K562 (cell line): ENCODE data around the gene SRC. TPM values are rescaled to one million over a fixed set of nuclear protein-coding genes. Genes with fewer than 3 reads are reported as not detected.

Experiments
- ATAC-seq: fragments of 200-7000 bp; cut with Tn5 transposase; 3 replicates; pipeline ENCODE4 v1.9.1; 2020; ENCODE audit warnings: moderate library complexity
- BruUV-seq: library from RNA; stranded (reverse); fragments of 400-500 nt; replicated peaks from 2 replicates; lab custom pipeline; 2021; lab: Mats Ljungman, UMichigan
- CTCF ChIA-PET: fragments of 300-600 bp; formaldehyde crosslinking; extraction: SDS; loops from one replicate; lab custom pipeline; 2021; ENCODE audit warnings: low intra/inter-chr PET ratio; lab: Yijun Ruan, JAX
- POLR2A ChIA-PET: fragments of 300-600, 350-650 bp; sonication (Branson Sonifier 250); formaldehyde crosslinking; extraction: SDS; loops from one replicate; lab custom pipeline; 2021; ENCODE audit warnings: antibody characterized with exemption, inconsistent platforms; lab: Yijun Ruan, JAX
- DNase-seq, 4 experiments: peaks; one replicate each; pipeline versions ENCODE4 v3.0.0 to v3.0.0-alpha.2; 2011 to 2018; ENCODE audit warnings: low spot score in 3 of 4, mixed read lengths in 3 of 4; ENCODE audit errors: extremely low read depth in 1 of 4
- FAIRE-seq: peaks from 2 replicates; lab custom pipeline; 2011; peaks lifted over from hg19 to GRCh38; lab: Jason Lieb, UNC
- H2AFZ ChIP-seq: 2 replicates; pipeline ENCODE4 v1.6.0; 2011; ENCODE audit warnings: low read depth, low read length, control low read depth, inconsistent platforms
- H3K27ac ChIP-seq: fragments of 200-600 bp; 3 replicates; pipeline ENCODE4 v1.8.0; 2011; ENCODE audit warnings: low read depth, mild to moderate bottlenecking, control low read depth, inconsistent platforms, low read length, moderate library complexity, mixed read lengths; ENCODE audit errors: extremely low read depth
- H3K27me3 ChIP-seq, 2 experiments: fragments of 300-600 bp in 1 of 2; 2 replicates in 1 of 2; 3 replicates in 1 of 2; pipeline versions ENCODE4 v1.6.0 to v1.8.0; 2011; ENCODE audit warnings: inconsistent platforms in 2 of 2, low read length in 2 of 2, mild to moderate bottlenecking in 1 of 2, mixed read lengths in 1 of 2, moderate library complexity in 1 of 2; ENCODE audit not compliant: control insufficient read depth in 2 of 2, insufficient read depth in 2 of 2
- H3K36me3 ChIP-seq: fragments of 300-600 bp; 3 replicates; pipeline ENCODE4 v1.8.0; 2011; ENCODE audit warnings: mild to moderate bottlenecking, low read length, inconsistent platforms; ENCODE audit not compliant: control insufficient read depth, insufficient read depth
- H3K4me1 ChIP-seq, 2 experiments: fragments of 200-600 bp in 1 of 2; replicated peaks in 1 of 2; 2 replicates in 1 of 2; 3 replicates in 1 of 2; pipeline versions ENCODE4 v1.5.1 to v1.8.0; 2011; ENCODE audit warnings: inconsistent platforms in 2 of 2, low read length in 2 of 2, mild to moderate bottlenecking in 1 of 2, mixed read lengths in 1 of 2, moderate library complexity in 1 of 2; ENCODE audit not compliant: control insufficient read depth in 2 of 2, insufficient read depth in 2 of 2
- H3K4me2 ChIP-seq: 2 replicates; pipeline ENCODE4 v1.6.1; 2011; ENCODE audit warnings: low read length, control low read depth, inconsistent platforms, mixed read lengths; ENCODE audit not compliant: insufficient read depth
- H3K4me3 ChIP-seq: fragments of 200-600 bp; sonication (generic), shearing (Covaris generic); 2 replicates; pipeline ENCODE4 v1.5.1; 2016; ENCODE audit warnings: control low read depth, inconsistent platforms
- H3K79me2 ChIP-seq: fragments of 200-600 bp; 3 replicates; pipeline ENCODE4 v1.8.0; 2011; ENCODE audit warnings: low read length, inconsistent platforms; ENCODE audit not compliant: control insufficient read depth, insufficient read depth
- H3K9ac ChIP-seq, 2 experiments: 2 replicates each; pipeline versions ENCODE4 v1.6.0 to v1.6.1; 2011; ENCODE audit warnings: low read depth in 2 of 2, low read length in 2 of 2, control low read depth in 1 of 2, inconsistent platforms in 1 of 2, mild to moderate bottlenecking in 1 of 2, mixed read lengths in 1 of 2; ENCODE audit not compliant: insufficient read depth in 1 of 2
- H3K9me1 ChIP-seq: one replicate; pipeline ENCODE4 v1.6.0; 2011; ENCODE audit warnings: inconsistent platforms, mild to moderate bottlenecking, low read length, moderate library complexity; ENCODE audit not compliant: control insufficient read depth, insufficient read depth
- H3K9me3 ChIP-seq: replicated peaks from 2 replicates; pipeline ENCODE4 v1.5.1; 2011; ENCODE audit warnings: low read depth, low read length, inconsistent platforms; ENCODE audit not compliant: control insufficient read depth, insufficient read depth
- H4K20me1 ChIP-seq: replicated peaks from 2 replicates; pipeline ENCODE4 v1.6.1; 2011; ENCODE audit warnings: low read length, inconsistent platforms, mixed read lengths; ENCODE audit not compliant: control insufficient read depth, insufficient read depth
- CEBPG ChIP-seq, 3 experiments: fragments of 200-800 bp in 1 of 3; sonication (Bioruptor generic) in 1 of 3; sonication (generic) in 1 of 3; formaldehyde crosslinking in 1 of 3; IDR thresholded peaks in 2 of 3; conservative IDR thresholded peaks in 1 of 3; 2 replicates each; pipeline versions ENCODE4 v1.6.1 to v1.8.0; 2016 to 2022; ENCODE audit warnings: missing compliant biosample characterization in 2 of 3, missing genetic modification characterization in 2 of 3, mild to moderate bottlenecking in 1 of 3, missing genetic modification reagents in 1 of 3
- HSF4 ChIP-seq: fragments of 250-450 bp; sonication (Bioruptor Pico); IDR thresholded peaks from 2 replicates; pipeline ENCODE4 v2.1.2; 2022; ENCODE audit warnings: mild to moderate bottlenecking, moderate library complexity, borderline replicate concordance
- NR2F6 ChIP-seq: fragments of 450-650 bp; formaldehyde crosslinking; IDR thresholded peaks from 2 replicates; pipeline ENCODE4 v1.4.0; 2020; ENCODE audit warnings: mild to moderate bottlenecking
- PHF8 ChIP-seq: fragments of 200-600 bp; sonication (generic); IDR thresholded peaks from 2 replicates; pipeline ENCODE4 v1.6.1; 2012; ENCODE audit warnings: mixed run types, mild to moderate bottlenecking, inconsistent platforms, low read length, moderate library complexity, borderline replicate concordance
- POLR3G ChIP-seq: IDR thresholded peaks from 2 replicates; pipeline ENCODE4 v1.6.1; 2011; ENCODE audit not compliant: insufficient read length, insufficient replicate concordance; ENCODE audit errors: extremely low read depth
- SIX5 ChIP-seq, 2 experiments: IDR thresholded peaks; 2 replicates each; pipeline ENCODE4 v1.6.1; 2011; ENCODE audit warnings: low read length in 2 of 2, borderline replicate concordance in 1 of 2, low read depth in 1 of 2, mild to moderate bottlenecking in 1 of 2, moderate library complexity in 1 of 2; ENCODE audit not compliant: insufficient read depth in 1 of 2
- ZNF239 ChIP-seq: fragments of 250-450 bp; sonication (Bioruptor Pico); IDR thresholded peaks from 2 replicates; pipeline ENCODE4 v1.4.0; 2020; ENCODE audit warnings: mild to moderate bottlenecking
- WGBS: fragments of 100-300 bp; shearing (Covaris generic); methylation state at CpG from one replicate; pipeline ENCODE4 v1.1.6; 2016; ENCODE audit warnings: low coverage, mixed read lengths; ENCODE audit not compliant: insufficient coverage; ENCODE audit errors: missing lambda C conversion rate; 5-methylcytosine and 5-hydroxymethylcytosine counted together
- in situ Hi-C: fragments of 300-500 bp; cut with MboI; formaldehyde crosslinking; loops from 4 replicates; pipeline ENCODE4 v1.15.0; 2018; ENCODE audit warnings: inconsistent platforms, mixed read lengths
- intact Hi-C: fragments of 100-400 bp; cut with micrococcal nuclease; formaldehyde crosslinking; loops from 2 replicates; pipeline ENCODE4 v1.14.2; 2022
- polyA plus RNA-seq, 8 experiments: library from polyadenylated mRNA; depleted of rRNA in 4 of 8; stranded (reverse) in 5 of 8; unstranded in 3 of 8; fragments of >200 nt; fragmentation: Nextera tagmentation in 2 of 8; fragmentation: Illumina TruSeq in 1 of 8; extraction: Ambion mirVana in 2 of 8; extraction: Trizol in 1 of 8; gene quantifications; 2 replicates each; pipeline versions ENCODE4 v1.2.1 to v1.2.3, GENCODE V29; 2011 to 2014; ENCODE audit warnings: inconsistent platforms in 1 of 8, missing spikeins in 1 of 8
- total RNA-seq, 7 experiments: library from RNA; depleted of rRNA in 6 of 7; stranded (reverse); fragments of >200 nt in 6 of 7; fragmentation: Illumina TruSeq in 2 of 7; extraction: Trizol in 2 of 7; gene quantifications; 2 replicates each; pipeline versions ENCODE4 v1.2.1 to v1.2.3, GENCODE V29; 2011 to 2021; ENCODE audit warnings: low replicate concordance in 1 of 7
- TF ChIP-seq, protein P1 (sequence below): fragments of 200-800 bp; sonication (Bioruptor generic); IDR thresholded peaks from 2 replicates; pipeline ENCODE4 v1.6.1; 2017; ENCODE audit warnings: missing genetic modification characterization, missing compliant biosample characterization
- TF ChIP-seq, protein P2 (sequence below): fragments of 250-450 bp; sonication (Bioruptor Pico); IDR thresholded peaks from 2 replicates; pipeline ENCODE4 v1.5.0; 2021

Gene SRC
- total and polyA plus RNA-seq, 9 of the 15 experiments (the other 6 are each of a cell fraction or from before 2014, with no cell fraction given) = 0.06 to 8.5 (median 3.1) TPM

DNA sequence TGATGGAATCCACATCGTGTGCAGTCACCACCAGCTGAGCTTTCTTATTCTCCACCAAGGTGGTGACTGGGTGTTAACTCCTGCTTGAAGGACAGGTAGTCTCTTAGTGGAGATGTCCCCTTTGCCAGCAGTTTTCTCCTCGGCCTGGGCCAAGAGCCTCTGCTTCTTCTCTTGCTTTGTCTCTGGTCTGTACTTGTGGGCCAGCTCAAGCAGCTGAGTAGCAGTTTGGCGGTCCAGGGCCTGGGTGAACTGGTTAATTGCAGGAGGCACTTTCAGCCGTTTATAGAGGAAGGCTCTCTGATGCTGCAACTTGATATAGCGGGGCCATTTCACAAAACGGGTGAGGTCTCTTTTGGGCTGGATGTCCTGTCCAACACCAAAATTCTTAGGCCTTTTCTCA is 99.1 kb downstream of the SRC start:
- CTCF ChIA-PET = no interaction called here
- H3K9me1 ChIP-seq = no peaks in the 10 kb centered on the region
- no peaks in the 10 kb centered on the region for H3K79me2 ChIP-seq
- no peaks in the 10 kb centered on the region; the same call in 1 of the 2 replicates for H4K20me1 ChIP-seq
- no peaks in the 10 kb centered on the region for H3K4me1 ChIP-seq
- no peak overlapping the region for H2AFZ ChIP-seq
- H3K36me3 ChIP-seq = no peaks in the 10 kb centered on the region
- no peaks in the 10 kb centered on the region for H3K9me3 ChIP-seq
- BruUV-seq = no TSS peak
- H3K4me2 ChIP-seq = no peak overlapping the region
- POLR2A ChIA-PET = no interaction called here
- FAIRE-seq (no peak), DNase-seq (no peak), ATAC-seq (no peak)
- no peak overlapping the region for H3K27ac ChIP-seq
- no peak overlapping the region for H3K4me3 ChIP-seq
- intact Hi-C loops = no loop called here
- in situ Hi-C loops = no loop called here
- no peak overlapping the region for H3K9ac ChIP-seq
- 3% methylated on average over 6 of the region's 6 CpGs for WGBS
- peaks cover 4 to 48% of the 10 kb centered on the region in 2 experiments for H3K27me3 ChIP-seq
- TF ChIP-seq CEBPG (CRISPR knock-in tag; IDR thresholded peaks at IDR 0.05) (no peak), CEBPG (tag; conservative IDR thresholded peaks at IDR 0.05 in 1 of 2, IDR thresholded peaks at IDR 0.05 in 1 of 2) (no peak), POLR3G (no peak), NR2F6 (CRISPR knock-in tag) (no peak), ZNF239 (CRISPR knock-in tag) (no peak), PHF8 (no peak), SIX5 (IDR thresholded peaks at IDR 0.05; ENCODE audit: borderline replicate concordance in 1 of 2, insufficient read depth in 1 of 2, low read depth in 1 of 2, low read length in 2 of 2) (no peak), HSF4 (CRISPR knock-in tag) (no peak)
- TF ChIP-seq, protein P1, sequence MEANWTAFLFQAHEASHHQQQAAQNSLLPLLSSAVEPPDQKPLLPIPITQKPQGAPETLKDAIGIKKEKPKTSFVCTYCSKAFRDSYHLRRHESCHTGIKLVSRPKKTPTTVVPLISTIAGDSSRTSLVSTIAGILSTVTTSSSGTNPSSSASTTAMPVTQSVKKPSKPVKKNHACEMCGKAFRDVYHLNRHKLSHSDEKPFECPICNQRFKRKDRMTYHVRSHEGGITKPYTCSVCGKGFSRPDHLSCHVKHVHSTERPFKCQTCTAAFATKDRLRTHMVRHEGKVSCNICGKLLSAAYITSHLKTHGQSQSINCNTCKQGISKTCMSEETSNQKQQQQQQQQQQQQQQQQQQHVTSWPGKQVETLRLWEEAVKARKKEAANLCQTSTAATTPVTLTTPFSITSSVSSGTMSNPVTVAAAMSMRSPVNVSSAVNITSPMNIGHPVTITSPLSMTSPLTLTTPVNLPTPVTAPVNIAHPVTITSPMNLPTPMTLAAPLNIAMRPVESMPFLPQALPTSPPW = no peak
- TF ChIP-seq, protein P2, sequence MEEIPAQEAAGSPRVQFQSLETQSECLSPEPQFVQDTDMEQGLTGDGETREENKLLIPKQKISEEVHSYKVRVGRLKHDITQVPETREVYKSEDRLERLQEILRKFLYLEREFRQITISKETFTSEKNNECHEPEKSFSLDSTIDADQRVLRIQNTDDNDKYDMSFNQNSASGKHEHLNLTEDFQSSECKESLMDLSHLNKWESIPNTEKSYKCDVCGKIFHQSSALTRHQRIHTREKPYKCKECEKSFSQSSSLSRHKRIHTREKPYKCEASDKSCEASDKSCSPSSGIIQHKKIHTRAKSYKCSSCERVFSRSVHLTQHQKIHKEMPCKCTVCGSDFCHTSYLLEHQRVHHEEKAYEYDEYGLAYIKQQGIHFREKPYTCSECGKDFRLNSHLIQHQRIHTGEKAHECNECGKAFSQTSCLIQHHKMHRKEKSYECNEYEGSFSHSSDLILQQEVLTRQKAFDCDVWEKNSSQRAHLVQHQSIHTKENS (CRISPR knock-in tag) = no peak
